ENCODE measurements around the gene PTPRQ.

The PTPRQ gene

DNA sequence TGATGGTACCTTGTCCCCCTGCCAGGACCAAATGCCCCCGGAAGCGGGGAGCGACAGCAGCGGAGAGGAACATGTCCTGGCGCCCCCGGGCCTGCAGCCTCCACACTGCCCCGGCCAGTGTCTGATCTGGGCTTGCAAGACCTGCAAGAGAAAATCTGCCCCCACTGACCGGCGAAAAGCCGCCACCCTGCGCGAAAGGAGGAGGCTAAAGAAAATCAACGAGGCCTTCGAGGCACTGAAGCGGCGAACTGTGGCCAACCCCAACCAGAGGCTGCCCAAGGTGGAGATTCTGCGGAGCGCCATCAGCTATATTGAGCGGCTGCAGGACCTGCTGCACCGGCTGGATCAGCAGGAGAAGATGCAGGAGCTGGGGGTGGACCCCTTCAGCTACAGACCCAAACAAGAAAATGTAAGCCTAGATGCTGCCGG lies 263.8 kb downstream of the PTPRQ start (continued):
- TF ChIP-seq GLI4 (tag by site-specific recombination; IDR thresholded peaks at IDR 0.05) (no peak), ZNF354C (tag by site-specific recombination; IDR thresholded peaks at IDR 0.05; ENCODE audit: borderline replicate concordance, low read depth) (no peak), EGR2 (tag by site-specific recombination; IDR thresholded peaks at IDR 0.05; ENCODE audit: low read depth) (no peak), ZNF704 (tag by site-specific recombination; IDR thresholded peaks at IDR 0.05) (no peak), SALL2 (tag by site-specific recombination; IDR thresholded peaks at IDR 0.05; ENCODE audit: borderline replicate concordance) (no peak), ZNF426 (tag by site-specific recombination; IDR thresholded peaks at IDR 0.05) (no peak), ZSCAN23 (tag by site-specific recombination; IDR thresholded peaks at IDR 0.05) (no peak), ZNF621 (tag by site-specific recombination; IDR thresholded peaks at IDR 0.05) (no peak), ZNF639 (tag by site-specific recombination; IDR thresholded peaks at IDR 0.05) (no peak), ZNF221 (tag by site-specific recombination; IDR thresholded peaks at IDR 0.05; ENCODE audit: borderline replicate concordance) (no peak), SETDB1 (IDR thresholded peaks at IDR 0.05; ENCODE audit: insufficient read length, low read length) (no peak), FEZF1 (tag by site-specific recombination; IDR thresholded peaks at IDR 0.05) (no peak)

DNA sequence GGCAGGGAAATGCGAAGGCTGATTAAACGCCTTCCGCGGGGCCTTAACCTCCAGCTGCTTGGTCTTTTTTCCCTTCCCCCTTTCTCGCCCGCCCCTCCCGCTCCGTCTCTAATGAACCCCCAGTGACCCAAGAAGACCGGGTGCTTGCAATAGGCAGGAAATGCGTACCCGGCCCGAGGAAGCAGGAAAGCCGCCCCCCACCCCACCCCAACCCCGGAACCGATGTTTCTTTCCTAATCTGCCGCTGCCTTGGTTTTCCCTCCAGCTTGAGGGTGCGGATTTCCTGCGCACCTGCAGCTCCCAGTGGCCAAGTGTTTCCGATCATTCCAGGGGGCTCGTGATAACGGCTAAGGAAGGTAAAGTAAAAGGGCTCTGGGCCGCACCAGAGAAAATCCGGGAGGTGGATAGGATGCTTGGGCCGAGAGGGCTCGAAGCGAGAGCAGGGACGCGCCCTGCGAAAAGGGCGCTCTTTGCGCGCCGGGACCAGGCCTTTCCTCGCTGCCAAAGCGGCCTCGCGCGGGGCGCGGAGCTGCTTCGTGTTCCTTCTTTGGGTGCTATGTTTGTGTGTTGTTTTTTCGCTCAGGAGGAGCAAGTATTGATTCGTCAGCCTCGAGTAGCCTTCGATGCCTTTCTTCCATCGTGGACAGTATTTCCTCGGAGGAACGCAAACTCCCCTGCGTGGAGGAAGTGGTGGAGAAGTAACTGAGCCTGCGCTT lies 264.4 kb downstream of the PTPRQ start:
- Histone ChIP-seq H3K4me1 (ENCODE audit: control insufficient read depth, insufficient read depth, low read length) (no peaks in the 10 kb centered on the region), H3K9me3 (ENCODE audit: control insufficient read depth, insufficient read depth, low read depth, low read length) (no peaks in the 10 kb centered on the region), H3K36me3 (ENCODE audit: control insufficient read depth in 2 of 2, insufficient read depth in 1 of 2, low read length in 2 of 2) (no peaks in the 10 kb centered on the region), H3K27ac (ENCODE audit: extremely low read depth, low read depth, low read length) (no peak overlapping the region), H3K4me3 (ENCODE audit: low read depth, low read length) (no peak overlapping the region)
- ChIA-PET POLR2A (interaction anchor here (0.6 kb wide), 1 partner anchor 1124 kb away, joined by 9 read pairs; no protein-coding TSS in a partner anchor), CTCF (no interaction called here)
- no peak for TF ChIP-seq CTCF (tag by site-specific recombination; IDR thresholded peaks at IDR 0.05)
- no peak for TF ChIP-seq HOXA7 (CRISPR knock-in tag; IDR thresholded peaks at IDR 0.05; ENCODE audit: borderline replicate concordance)
- TF ChIP-seq ZNF133 (tag by site-specific recombination; IDR thresholded peaks at IDR 0.05) = no peak
- no peak for TF ChIP-seq IKZF3 (tag by site-specific recombination; IDR thresholded peaks at IDR 0.05)
- no peak for TF ChIP-seq SP2 (tag by site-specific recombination; IDR thresholded peaks at IDR 0.05)
- TF ChIP-seq ZNF16 (tag by site-specific recombination; IDR thresholded peaks at IDR 0.05; ENCODE audit: low read depth) = no peak
- TF ChIP-seq ZNF664 (tag by site-specific recombination; IDR thresholded peaks at IDR 0.05) = no peak
- TF ChIP-seq ZNF692 (tag by site-specific recombination; IDR thresholded peaks at IDR 0.05) = no peak
- TF ChIP-seq EGR2 (tag by site-specific recombination; IDR thresholded peaks at IDR 0.05; ENCODE audit: low read depth) = no peak
- TF ChIP-seq PRDM2 (tag by site-specific recombination; IDR thresholded peaks at IDR 0.05; ENCODE audit: borderline replicate concordance) = no peak
- TF ChIP-seq, protein P1, sequence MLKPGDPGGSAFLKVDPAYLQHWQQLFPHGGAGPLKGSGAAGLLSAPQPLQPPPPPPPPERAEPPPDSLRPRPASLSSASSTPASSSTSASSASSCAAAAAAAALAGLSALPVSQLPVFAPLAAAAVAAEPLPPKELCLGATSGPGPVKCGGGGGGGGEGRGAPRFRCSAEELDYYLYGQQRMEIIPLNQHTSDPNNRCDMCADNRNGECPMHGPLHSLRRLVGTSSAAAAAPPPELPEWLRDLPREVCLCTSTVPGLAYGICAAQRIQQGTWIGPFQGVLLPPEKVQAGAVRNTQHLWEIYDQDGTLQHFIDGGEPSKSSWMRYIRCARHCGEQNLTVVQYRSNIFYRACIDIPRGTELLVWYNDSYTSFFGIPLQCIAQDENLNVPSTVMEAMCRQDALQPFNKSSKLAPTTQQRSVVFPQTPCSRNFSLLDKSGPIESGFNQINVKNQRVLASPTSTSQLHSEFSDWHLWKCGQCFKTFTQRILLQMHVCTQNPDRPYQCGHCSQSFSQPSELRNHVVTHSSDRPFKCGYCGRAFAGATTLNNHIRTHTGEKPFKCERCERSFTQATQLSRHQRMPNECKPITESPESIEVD (tag by site-specific recombination; IDR thresholded peaks at IDR 0.05) = no peak
- no peak for TF ChIP-seq ZNF214 (tag by site-specific recombination; IDR thresholded peaks at IDR 0.05; ENCODE audit: borderline replicate concordance)

Measured in HEK293 (cell line).